Measurements from ENCODE around the gene THEMIS.
A peak's percentile ranks its signal among the peaks of the same experiment; 100 is the strongest.

The THEMIS gene

GRCh38 chr6:127900935-127901334 is at the start of gene THEMIS:
Gene THEMIS (minus strand): TSS chr6:127901058. CDS start chr6:127900932, 126 bp downstream.
- Histone ChIP-seq H3K4me1 (ENCODE audit: control insufficient read depth, insufficient read depth, low read length, unreplicated experiment) (no peaks in the 10 kb centered on the region), H3K36me3 (ENCODE audit: insufficient read depth, low read length) (no peaks in the 10 kb centered on the region), H3K27ac (ENCODE audit: low read depth, low read length) (no peak within 1 kb of the TSS), H3K79me2 (ENCODE audit: control insufficient read depth, insufficient read depth, low read length, unreplicated experiment) (no peaks in the 10 kb centered on the region), H2AFZ (ENCODE audit: low read length, unreplicated experiment) (no peak within 1 kb of the TSS), H3K27me3 (ENCODE audit: insufficient read depth, low read length) (no peaks in the 10 kb centered on the region), H3K4me3 (ENCODE audit: low read depth, low read length) (no peak within 1 kb of the TSS)

GRCh38 chr6:127949251-127949650 is 48.4 kb upstream of the THEMIS start:
- H3K79me2 ChIP-seq (ENCODE audit: control insufficient read depth, insufficient read depth, low read length, unreplicated experiment): no peaks in the 10 kb centered on the region
- no peaks in the 10 kb centered on the region for H3K36me3 ChIP-seq (ENCODE audit: insufficient read depth, low read length)
- no peak overlapping the region for H3K27ac ChIP-seq (ENCODE audit: low read depth, low read length)
- H2AFZ ChIP-seq (ENCODE audit: low read length, unreplicated experiment): no peak overlapping the region
- H3K27me3 ChIP-seq (ENCODE audit: insufficient read depth, low read length): no peaks in the 10 kb centered on the region
- H3K4me1 ChIP-seq (ENCODE audit: control insufficient read depth, insufficient read depth, low read length, unreplicated experiment): no peaks in the 10 kb centered on the region
- no peak overlapping the region for H3K4me3 ChIP-seq (ENCODE audit: low read depth, low read length)

GRCh38 chr6:127946388-127946787 is 45.5 kb upstream of the THEMIS start:
- H3K36me3 ChIP-seq (ENCODE audit: insufficient read depth, low read length): no peaks in the 10 kb centered on the region
- H2AFZ ChIP-seq (ENCODE audit: low read length, unreplicated experiment): no peak overlapping the region
- H3K4me1 ChIP-seq (ENCODE audit: control insufficient read depth, insufficient read depth, low read length, unreplicated experiment): no peaks in the 10 kb centered on the region
- no peaks in the 10 kb centered on the region for H3K27me3 ChIP-seq (ENCODE audit: insufficient read depth, low read length)
- no peaks in the 10 kb centered on the region for H3K79me2 ChIP-seq (ENCODE audit: control insufficient read depth, insufficient read depth, low read length, unreplicated experiment)
- H3K27ac ChIP-seq (ENCODE audit: low read depth, low read length): no peak overlapping the region
- H3K4me3 ChIP-seq (ENCODE audit: low read depth, low read length): no peak overlapping the region

- no peaks in the 10 kb centered on the region for H3K27me3 ChIP-seq (ENCODE audit: insufficient read depth, low read length)
- H3K4me3 ChIP-seq (ENCODE audit: low read depth, low read length): no peak overlapping the region
- no peaks in the 10 kb centered on the region for H3K4me1 ChIP-seq (ENCODE audit: control insufficient read depth, insufficient read depth, low read length, unreplicated experiment)
- no peaks in the 10 kb centered on the region for H3K79me2 ChIP-seq (ENCODE audit: control insufficient read depth, insufficient read depth, low read length, unreplicated experiment)
- no peak overlapping the region for H2AFZ ChIP-seq (ENCODE audit: low read length, unreplicated experiment)
- H3K27ac ChIP-seq (ENCODE audit: low read depth, low read length): no peak overlapping the region
- H3K36me3 ChIP-seq (ENCODE audit: insufficient read depth, low read length): no peaks in the 10 kb centered on the region
These were observed 44.7 kb upstream of the THEMIS start for GRCh38 chr6:127945434-127946097.

- H3K27ac ChIP-seq (ENCODE audit: low read depth, low read length): no peak overlapping the region
- no peaks in the 10 kb centered on the region for H3K27me3 ChIP-seq (ENCODE audit: insufficient read depth, low read length)
- H3K36me3 ChIP-seq (ENCODE audit: insufficient read depth, low read length): no peaks in the 10 kb centered on the region
- H3K4me1 ChIP-seq (ENCODE audit: control insufficient read depth, insufficient read depth, low read length, unreplicated experiment): peaks cover 28% of the 10 kb centered on the region
- H3K79me2 ChIP-seq (ENCODE audit: control insufficient read depth, insufficient read depth, low read length, unreplicated experiment): no peaks in the 10 kb centered on the region
- H2AFZ ChIP-seq (ENCODE audit: low read length, unreplicated experiment): no peak overlapping the region
- no peak overlapping the region for H3K4me3 ChIP-seq (ENCODE audit: low read depth, low read length)
These were observed 40.4 kb upstream of the THEMIS start for GRCh38 chr6:127941228-127941627.

- Histone ChIP-seq H2AFZ (ENCODE audit: low read length, unreplicated experiment) (peak overlapping the region; percentile 88), H3K27me3 (ENCODE audit: insufficient read depth, low read length) (no peaks in the 10 kb centered on the region), H3K4me3 (ENCODE audit: low read depth, low read length) (peak overlapping the region; percentile 20; the same call in 1 of the 2 replicates), H3K36me3 (ENCODE audit: insufficient read depth, low read length) (no peaks in the 10 kb centered on the region), H3K4me1 (ENCODE audit: control insufficient read depth, insufficient read depth, low read length, unreplicated experiment) (peaks cover 28% of the 10 kb centered on the region), H3K27ac (ENCODE audit: low read depth, low read length) (peak overlapping the region; percentile 91), H3K79me2 (ENCODE audit: control insufficient read depth, insufficient read depth, low read length, unreplicated experiment) (no peaks in the 10 kb centered on the region)
These were observed 38.7 kb upstream of the THEMIS start for GRCh38 chr6:127939442-127940066.

- no peaks in the 10 kb centered on the region for H3K79me2 ChIP-seq (ENCODE audit: control insufficient read depth, insufficient read depth, low read length, unreplicated experiment)
- peak overlapping the region; percentile 20; the same call in 1 of the 2 replicates for H3K4me3 ChIP-seq (ENCODE audit: low read depth, low read length)
- peak overlapping the region; percentile 91 for H3K27ac ChIP-seq (ENCODE audit: low read depth, low read length)
- H3K4me1 ChIP-seq (ENCODE audit: control insufficient read depth, insufficient read depth, low read length, unreplicated experiment): peaks cover 28% of the 10 kb centered on the region
- no peaks in the 10 kb centered on the region for H3K27me3 ChIP-seq (ENCODE audit: insufficient read depth, low read length)
- H3K36me3 ChIP-seq (ENCODE audit: insufficient read depth, low read length): no peaks in the 10 kb centered on the region
- peak overlapping the region; percentile 88 for H2AFZ ChIP-seq (ENCODE audit: low read length, unreplicated experiment)
These were observed 37.8 kb upstream of the THEMIS start for GRCh38 chr6:127938701-127939100.

GRCh38 chr6:127937747-127938146 is 36.9 kb upstream of the THEMIS start:
- Histone ChIP-seq H3K36me3 (ENCODE audit: insufficient read depth, low read length) (no peaks in the 10 kb centered on the region), H3K4me3 (ENCODE audit: low read depth, low read length) (no peak overlapping the region), H3K79me2 (ENCODE audit: control insufficient read depth, insufficient read depth, low read length, unreplicated experiment) (no peaks in the 10 kb centered on the region), H3K27me3 (ENCODE audit: insufficient read depth, low read length) (no peaks in the 10 kb centered on the region), H2AFZ (ENCODE audit: low read length, unreplicated experiment) (peak overlapping the region; percentile 39), H3K27ac (ENCODE audit: low read depth, low read length) (peak overlapping the region; percentile 91), H3K4me1 (ENCODE audit: control insufficient read depth, insufficient read depth, low read length, unreplicated experiment) (peaks cover 28% of the 10 kb centered on the region)

GRCh38 chr6:127937102-127937501 is 36.2 kb upstream of the THEMIS start:
- Histone ChIP-seq H3K27me3 (ENCODE audit: insufficient read depth, low read length) (no peaks in the 10 kb centered on the region), H2AFZ (ENCODE audit: low read length, unreplicated experiment) (no peak overlapping the region), H3K4me1 (ENCODE audit: control insufficient read depth, insufficient read depth, low read length, unreplicated experiment) (peaks cover 28% of the 10 kb centered on the region), H3K27ac (ENCODE audit: low read depth, low read length) (0 out of 2 replicates have a peak overlapping the region, but pooled peaks have one; percentile 0), H3K36me3 (ENCODE audit: insufficient read depth, low read length) (no peaks in the 10 kb centered on the region), H3K4me3 (ENCODE audit: low read depth, low read length) (no peak overlapping the region), H3K79me2 (ENCODE audit: control insufficient read depth, insufficient read depth, low read length, unreplicated experiment) (no peaks in the 10 kb centered on the region)

- Histone ChIP-seq H3K27ac (ENCODE audit: low read depth, low read length) (no peak overlapping the region), H3K4me3 (ENCODE audit: low read depth, low read length) (no peak overlapping the region), H3K4me1 (ENCODE audit: control insufficient read depth, insufficient read depth, low read length, unreplicated experiment) (peaks cover 28% of the 10 kb centered on the region), H3K79me2 (ENCODE audit: control insufficient read depth, insufficient read depth, low read length, unreplicated experiment) (no peaks in the 10 kb centered on the region), H3K36me3 (ENCODE audit: insufficient read depth, low read length) (no peaks in the 10 kb centered on the region), H3K27me3 (ENCODE audit: insufficient read depth, low read length) (no peaks in the 10 kb centered on the region), H2AFZ (ENCODE audit: low read length, unreplicated experiment) (no peak overlapping the region)
These were observed 34.1 kb upstream of the THEMIS start for GRCh38 chr6:127934956-127935355.

All from ACC112 (cell line).